K562 (cell line): ENCODE data around the gene GAP43. TPM values are rescaled to one million over a fixed set of nuclear protein-coding genes. Genes with fewer than 3 reads are reported as not detected.

Experiments
- ATAC-seq: fragments of 200-7000 bp; cut with Tn5 transposase; 3 replicates; pipeline ENCODE4 v1.9.1; 2020; ENCODE audit warnings: moderate library complexity
- BruUV-seq: library from RNA; stranded (reverse); fragments of 400-500 nt; replicated peaks from 2 replicates; lab custom pipeline; 2021; lab: Mats Ljungman, UMichigan
- CTCF ChIA-PET: fragments of 300-600 bp; formaldehyde crosslinking; extraction: SDS; loops from one replicate; lab custom pipeline; 2021; ENCODE audit warnings: low intra/inter-chr PET ratio; lab: Yijun Ruan, JAX
- POLR2A ChIA-PET: fragments of 300-600, 350-650 bp; sonication (Branson Sonifier 250); formaldehyde crosslinking; extraction: SDS; loops from one replicate; lab custom pipeline; 2021; ENCODE audit warnings: antibody characterized with exemption, inconsistent platforms; lab: Yijun Ruan, JAX
- DNase-seq, 4 experiments: peaks; one replicate each; pipeline versions ENCODE4 v3.0.0 to v3.0.0-alpha.2; 2011 to 2018; ENCODE audit warnings: low spot score in 3 of 4, mixed read lengths in 3 of 4; ENCODE audit errors: extremely low read depth in 1 of 4
- FAIRE-seq: peaks from 2 replicates; lab custom pipeline; 2011; peaks lifted over from hg19 to GRCh38; lab: Jason Lieb, UNC
- H2AFZ ChIP-seq: 2 replicates; pipeline ENCODE4 v1.6.0; 2011; ENCODE audit warnings: low read depth, low read length, control low read depth, inconsistent platforms
- H3K27ac ChIP-seq: fragments of 200-600 bp; 3 replicates; pipeline ENCODE4 v1.8.0; 2011; ENCODE audit warnings: low read depth, mild to moderate bottlenecking, control low read depth, inconsistent platforms, low read length, moderate library complexity, mixed read lengths; ENCODE audit errors: extremely low read depth
- H3K27me3 ChIP-seq, 2 experiments: fragments of 300-600 bp in 1 of 2; 2 replicates in 1 of 2; 3 replicates in 1 of 2; pipeline versions ENCODE4 v1.6.0 to v1.8.0; 2011; ENCODE audit warnings: inconsistent platforms in 2 of 2, low read length in 2 of 2, mild to moderate bottlenecking in 1 of 2, mixed read lengths in 1 of 2, moderate library complexity in 1 of 2; ENCODE audit not compliant: control insufficient read depth in 2 of 2, insufficient read depth in 2 of 2
- H3K36me3 ChIP-seq: fragments of 300-600 bp; 3 replicates; pipeline ENCODE4 v1.8.0; 2011; ENCODE audit warnings: mild to moderate bottlenecking, low read length, inconsistent platforms; ENCODE audit not compliant: control insufficient read depth, insufficient read depth
- H3K4me1 ChIP-seq, 2 experiments: fragments of 200-600 bp in 1 of 2; replicated peaks in 1 of 2; 2 replicates in 1 of 2; 3 replicates in 1 of 2; pipeline versions ENCODE4 v1.5.1 to v1.8.0; 2011; ENCODE audit warnings: inconsistent platforms in 2 of 2, low read length in 2 of 2, mild to moderate bottlenecking in 1 of 2, mixed read lengths in 1 of 2, moderate library complexity in 1 of 2; ENCODE audit not compliant: control insufficient read depth in 2 of 2, insufficient read depth in 2 of 2
- H3K4me2 ChIP-seq: 2 replicates; pipeline ENCODE4 v1.6.1; 2011; ENCODE audit warnings: low read length, control low read depth, inconsistent platforms, mixed read lengths; ENCODE audit not compliant: insufficient read depth
- H3K4me3 ChIP-seq: fragments of 200-600 bp; sonication (generic), shearing (Covaris generic); 2 replicates; pipeline ENCODE4 v1.5.1; 2016; ENCODE audit warnings: control low read depth, inconsistent platforms
- H3K79me2 ChIP-seq: fragments of 200-600 bp; 3 replicates; pipeline ENCODE4 v1.8.0; 2011; ENCODE audit warnings: low read length, inconsistent platforms; ENCODE audit not compliant: control insufficient read depth, insufficient read depth
- H3K9ac ChIP-seq, 2 experiments: 2 replicates each; pipeline versions ENCODE4 v1.6.0 to v1.6.1; 2011; ENCODE audit warnings: low read depth in 2 of 2, low read length in 2 of 2, control low read depth in 1 of 2, inconsistent platforms in 1 of 2, mild to moderate bottlenecking in 1 of 2, mixed read lengths in 1 of 2; ENCODE audit not compliant: insufficient read depth in 1 of 2
- H3K9me1 ChIP-seq: one replicate; pipeline ENCODE4 v1.6.0; 2011; ENCODE audit warnings: inconsistent platforms, mild to moderate bottlenecking, low read length, moderate library complexity; ENCODE audit not compliant: control insufficient read depth, insufficient read depth
- H3K9me3 ChIP-seq: replicated peaks from 2 replicates; pipeline ENCODE4 v1.5.1; 2011; ENCODE audit warnings: low read depth, low read length, inconsistent platforms; ENCODE audit not compliant: control insufficient read depth, insufficient read depth
- H4K20me1 ChIP-seq: replicated peaks from 2 replicates; pipeline ENCODE4 v1.6.1; 2011; ENCODE audit warnings: low read length, inconsistent platforms, mixed read lengths; ENCODE audit not compliant: control insufficient read depth, insufficient read depth
- ASH1L ChIP-seq: fragments of 450-650 bp; IDR thresholded peaks from 2 replicates; pipeline ENCODE4 v1.6.1; 2018; ENCODE audit warnings: borderline replicate concordance, mild to moderate bottlenecking, low read depth; ENCODE audit not compliant: partially characterized antibody
- CBX8 ChIP-seq: fragments of 200-600 bp; sonication (generic); IDR thresholded peaks from 2 replicates; pipeline ENCODE4 v1.6.1; 2012; ENCODE audit warnings: borderline replicate concordance, mixed run types, low read depth, mild to moderate bottlenecking, moderate library complexity, mixed read lengths, low read length, control low read depth, inconsistent platforms; ENCODE audit not compliant: poor library complexity, severe bottlenecking; ENCODE audit errors: extremely low read depth
- CHAMP1 ChIP-seq: fragments of 450-650 bp; IDR thresholded peaks from 2 replicates; pipeline ENCODE4 v1.6.1; 2016; ENCODE audit warnings: mild to moderate bottlenecking
- ELF2 ChIP-seq: fragments of 250-450 bp; sonication (Bioruptor Pico); IDR thresholded peaks from 2 replicates; pipeline ENCODE4 v1.5.0; 2021; ENCODE audit warnings: mild to moderate bottlenecking
- EP400 ChIP-seq: fragments of 450-650 bp; IDR thresholded peaks from 2 replicates; pipeline ENCODE4 v1.6.1; 2017; ENCODE audit warnings: antibody characterized with exemption, mild to moderate bottlenecking, moderate library complexity
- HOMEZ ChIP-seq: fragments of 250-450 bp; sonication (Bioruptor Pico); IDR thresholded peaks from 2 replicates; pipeline ENCODE4 v1.4.0; 2020; ENCODE audit warnings: mild to moderate bottlenecking, moderate library complexity
- KLF6 ChIP-seq: fragments of 250-450 bp; sonication (Bioruptor Pico); IDR thresholded peaks from 2 replicates; pipeline ENCODE4 v1.4.0; 2020; ENCODE audit warnings: mild to moderate bottlenecking, moderate library complexity, borderline replicate concordance
- MEIS2 ChIP-seq: fragments of 450-650 bp; IDR thresholded peaks from 2 replicates; pipeline ENCODE4 v1.6.1; 2014; ENCODE audit warnings: mild to moderate bottlenecking; ENCODE audit not compliant: partially characterized antibody
- NELFE ChIP-seq: IDR thresholded peaks from 2 replicates; pipeline ENCODE4 v1.6.1; 2011; ENCODE audit warnings: mild to moderate bottlenecking; ENCODE audit not compliant: insufficient read depth, insufficient read length
- SETDB1 ChIP-seq: IDR thresholded peaks from one replicate; pipeline ENCODE4 v1.6.1; 2012; ENCODE audit warnings: low read length, control low read depth, inconsistent platforms
- STAT5B ChIP-seq: fragments of 250-450 bp; sonication (Bioruptor Pico); IDR thresholded peaks from 2 replicates; pipeline ENCODE4 v1.8.0; 2021; ENCODE audit warnings: mild to moderate bottlenecking, inconsistent platforms
- THRA ChIP-seq: fragments of 450-650 bp; IDR thresholded peaks from 2 replicates; pipeline ENCODE4 v1.6.1; 2017; ENCODE audit warnings: mild to moderate bottlenecking, moderate library complexity
- TOE1 ChIP-seq, 2 experiments: fragments of 450-650 bp in 1 of 2; sonication (generic) in 1 of 2; formaldehyde crosslinking in 1 of 2; IDR thresholded peaks; 2 replicates each; pipeline versions ENCODE4 v1.7.1 to v1.8.0; 2016 to 2022; ENCODE audit warnings: borderline replicate concordance in 2 of 2, mild to moderate bottlenecking in 2 of 2, antibody characterized with exemption in 1 of 2, inconsistent platforms in 1 of 2, low read depth in 1 of 2, missing genetic modification reagents in 1 of 2, moderate library complexity in 1 of 2
- ZBTB49 ChIP-seq: sonication (generic); formaldehyde crosslinking; IDR thresholded peaks from 2 replicates; pipeline ENCODE4 v1.8.0; 2022; ENCODE audit warnings: missing genetic modification reagents, mild to moderate bottlenecking, borderline replicate concordance
- WGBS: fragments of 100-300 bp; shearing (Covaris generic); methylation state at CpG from one replicate; pipeline ENCODE4 v1.1.6; 2016; ENCODE audit warnings: low coverage, mixed read lengths; ENCODE audit not compliant: insufficient coverage; ENCODE audit errors: missing lambda C conversion rate; 5-methylcytosine and 5-hydroxymethylcytosine counted together
- in situ Hi-C: fragments of 300-500 bp; cut with MboI; formaldehyde crosslinking; loops from 4 replicates; pipeline ENCODE4 v1.15.0; 2018; ENCODE audit warnings: inconsistent platforms, mixed read lengths
- intact Hi-C: fragments of 100-400 bp; cut with micrococcal nuclease; formaldehyde crosslinking; loops from 2 replicates; pipeline ENCODE4 v1.14.2; 2022
- polyA plus RNA-seq, 8 experiments: library from polyadenylated mRNA; depleted of rRNA in 4 of 8; stranded (reverse) in 5 of 8; unstranded in 3 of 8; fragments of >200 nt; fragmentation: Nextera tagmentation in 2 of 8; fragmentation: Illumina TruSeq in 1 of 8; extraction: Ambion mirVana in 2 of 8; extraction: Trizol in 1 of 8; gene quantifications; 2 replicates each; pipeline versions ENCODE4 v1.2.1 to v1.2.3, GENCODE V29; 2011 to 2014; ENCODE audit warnings: inconsistent platforms in 1 of 8, missing spikeins in 1 of 8
- total RNA-seq, 7 experiments: library from RNA; depleted of rRNA in 6 of 7; stranded (reverse); fragments of >200 nt in 6 of 7; fragmentation: Illumina TruSeq in 2 of 7; extraction: Trizol in 2 of 7; gene quantifications; 2 replicates each; pipeline versions ENCODE4 v1.2.1 to v1.2.3, GENCODE V29; 2011 to 2021; ENCODE audit warnings: low replicate concordance in 1 of 7

The GAP43 gene
- total and polyA plus RNA-seq, 9 of the 15 experiments (the other 6 are each of a cell fraction or from before 2014, with no cell fraction given): 0.04 to 0.11 (median 0.09) TPM; not detected in 6

DNA sequence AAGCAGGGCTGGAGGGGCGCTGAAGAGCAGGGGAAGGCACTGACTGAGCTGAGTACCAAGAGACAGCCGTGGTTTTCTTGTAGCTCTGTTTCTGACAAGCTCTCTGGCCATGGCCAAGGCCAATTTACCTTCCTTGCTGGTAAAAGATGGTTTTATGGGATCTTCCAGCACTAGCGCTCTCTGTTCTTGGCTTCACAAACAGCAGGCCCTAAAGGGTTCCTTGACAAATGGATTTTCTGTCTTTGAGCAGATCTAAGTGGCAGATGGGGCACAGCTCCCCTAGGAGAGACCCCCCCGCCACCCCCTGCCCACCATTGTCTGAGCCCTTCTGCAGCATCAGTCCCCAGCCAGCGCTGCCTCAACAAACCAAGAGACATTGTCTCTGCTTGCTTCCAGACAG, 66.6 kb downstream of the GAP43 start:
- Histone ChIP-seq H3K79me2 (no peaks in the 10 kb centered on the region), H3K27ac (no peak overlapping the region), H3K4me3 (no peak overlapping the region), H4K20me1 (no peaks in the 10 kb centered on the region), H2AFZ (no peak overlapping the region), H3K9me3 (no peaks in the 10 kb centered on the region), H3K36me3 (no peaks in the 10 kb centered on the region), H3K4me1 (no peaks in the 10 kb centered on the region), H3K9ac (no peak overlapping the region), H3K27me3 (no peaks in the 10 kb centered on the region), H3K4me2 (no peak overlapping the region), H3K9me1 (no peaks in the 10 kb centered on the region)
- ChIA-PET CTCF (interaction anchor here (0.6 kb wide), 1 partner anchor 103 kb away, joined by 7 read pairs; no protein-coding TSS in a partner anchor), POLR2A (no interaction called here)
- in situ Hi-C loops: loop anchor here (25.0 kb wide), 1 partner anchor 478 kb away; no protein-coding TSS in a partner anchor
- WGBS: 6% methylated on average over 2 of the region's 5 CpGs
- DNase-seq: no peak
- ATAC-seq: no peak
- intact Hi-C loops: loop anchor here (10.0 kb wide), 2 partner anchors 65 to 865 kb away; partner anchors contain the start of gene GAP43
- no TSS peak for BruUV-seq
- no peak for FAIRE-seq
- TF ChIP-seq TOE1 (IDR thresholded peaks at IDR 0.05; ENCODE audit: borderline replicate concordance): no peak
- no peak for TF ChIP-seq TOE1 (CRISPR knock-in tag; IDR thresholded peaks at IDR 0.05; ENCODE audit: borderline replicate concordance, low read depth)
- no peak for TF ChIP-seq STAT5B (CRISPR knock-in tag)
- TF ChIP-seq CHAMP1: no peak
- TF ChIP-seq MEIS2: no peak
- no peak for TF ChIP-seq THRA
- TF ChIP-seq HOMEZ (CRISPR knock-in tag): no peak
- no peak for TF ChIP-seq EP400
- no peak for TF ChIP-seq NELFE
- no peak for TF ChIP-seq CBX8
- TF ChIP-seq ASH1L: no peak
- TF ChIP-seq KLF6 (CRISPR knock-in tag): no peak
- TF ChIP-seq ELF2: no peak
- TF ChIP-seq SETDB1: no peak
- no peak for TF ChIP-seq ZBTB49 (CRISPR knock-in tag)
